OCI-M2 (cell line): ENCODE results near the gene RBFA.
"Not testable (repeated sequence)": the region's sequence is repeated elsewhere in the genome, so short reads cannot be mapped to it uniquely, and the experiment has no call there.

Experiments
- DNase-seq: peaks from one replicate; lab custom pipeline; 2025; ENCODE audit not compliant: unreplicated experiment; lab: John Stamatoyannopoulos, UW

RBFA gene, protein sequence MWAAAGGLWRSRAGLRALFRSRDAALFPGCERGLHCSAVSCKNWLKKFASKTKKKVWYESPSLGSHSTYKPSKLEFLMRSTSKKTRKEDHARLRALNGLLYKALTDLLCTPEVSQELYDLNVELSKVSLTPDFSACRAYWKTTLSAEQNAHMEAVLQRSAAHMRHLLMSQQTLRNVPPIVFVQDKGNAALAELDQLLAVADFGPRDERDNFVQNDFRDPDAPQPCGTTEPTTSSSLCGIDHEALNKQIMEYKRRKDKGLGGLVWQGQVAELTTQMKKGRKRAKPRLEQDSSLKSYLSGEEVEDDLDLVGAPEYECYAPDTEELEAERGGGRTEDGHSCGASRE

DNA sequence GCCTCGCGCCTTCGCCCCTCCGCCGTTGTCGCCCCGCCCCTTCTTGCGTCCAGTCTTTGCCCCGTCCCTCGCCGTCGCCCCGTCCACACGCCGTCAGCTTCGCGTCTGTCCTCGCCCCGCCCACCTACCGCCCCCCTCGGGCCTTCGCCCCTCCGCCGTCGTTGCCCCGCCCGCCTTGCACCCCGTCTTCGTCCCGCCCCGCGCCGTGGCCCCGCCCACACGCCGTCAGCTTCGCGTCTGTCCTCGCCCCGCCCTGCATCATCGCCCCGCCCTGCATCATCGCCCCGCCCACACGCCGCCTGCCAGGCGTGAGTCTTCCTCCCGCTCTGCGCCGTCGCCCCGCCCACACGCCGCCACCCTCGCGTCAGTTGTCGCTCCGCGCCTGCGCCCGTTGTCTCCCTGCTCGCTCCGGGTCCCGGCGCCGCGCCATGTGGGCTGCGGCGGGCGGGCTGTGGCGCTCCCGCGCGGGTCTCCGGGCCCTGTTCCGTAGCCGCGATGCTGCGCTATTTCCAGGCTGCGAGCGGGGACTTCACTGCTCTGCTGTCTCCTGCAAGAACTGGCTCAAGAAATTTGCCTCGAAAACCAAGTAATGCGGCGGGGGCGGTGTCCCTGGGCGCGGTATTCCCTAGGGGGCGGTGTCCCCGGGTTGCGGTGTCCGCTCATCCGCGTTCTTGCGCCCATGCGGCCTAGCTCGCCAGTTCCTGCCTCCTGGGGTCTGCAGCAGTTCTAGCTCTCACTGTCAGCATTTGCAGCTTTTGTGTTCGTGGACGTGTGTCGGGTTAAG is at the start of gene RBFA:
RBFA (plus strand) TSS at position 367 of the 784 bp plus-strand sequence; CDS start at position 429, 62 bp downstream.
- DNase-seq, result peak; percentile 50

- no peak for DNase-seq
Observed at GRCh38 chr18:79985172-79985571, 49.1 kb upstream of the RBFA start.

- DNase-seq, result no peak
Observed at GRCh38 chr18:79986726-79987125, 47.5 kb upstream of the RBFA start.

DNA sequence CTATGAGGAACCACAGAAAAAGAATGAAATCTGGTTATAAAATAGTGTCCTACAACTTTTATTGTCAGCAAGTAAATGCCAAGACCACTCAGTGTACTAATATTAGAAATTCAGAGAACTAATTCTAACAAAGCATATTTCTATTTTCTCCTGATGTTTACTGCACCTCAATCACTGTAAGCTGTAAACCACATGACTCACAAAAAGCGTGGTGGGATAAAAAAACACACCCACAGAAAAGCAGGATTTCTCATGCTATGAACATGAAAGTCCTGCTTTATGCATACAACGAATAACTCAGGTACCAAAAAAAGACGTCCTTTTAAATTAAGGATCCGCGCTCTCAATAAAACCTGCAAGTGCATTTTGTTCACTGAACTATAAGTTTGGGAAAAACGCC is 46.7 kb upstream of the RBFA start:
- DNase-seq, result no peak

GRCh38 chr18:79988071-79988450 is 46.2 kb upstream of the RBFA start:
- peak; percentile 17 for DNase-seq

- no peak for DNase-seq
Observed at GRCh38 chr18:79988451-79989194, 45.6 kb upstream of the RBFA start, which contains the start of gene TXNL4A. TSS of gene TXNL4A (minus strand) at chr18:79988563. CDS start at chr18:79988392, 171 bp downstream.

DNA sequence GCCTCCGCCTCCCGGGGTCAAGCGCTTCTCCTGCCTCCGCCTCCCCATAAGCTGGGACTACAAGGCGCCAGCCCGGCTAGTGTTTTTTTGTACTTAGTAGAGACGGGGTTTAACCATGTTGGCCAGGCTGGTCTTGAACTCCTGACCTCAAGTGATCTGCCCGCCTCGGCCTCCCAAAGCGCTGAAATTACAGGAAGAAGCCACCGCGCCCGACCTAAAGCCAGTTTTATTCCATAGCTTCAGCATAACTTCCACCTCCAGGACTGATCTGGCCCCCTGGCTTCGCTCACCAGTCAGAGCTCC is 45.1 kb upstream of the RBFA start:
- DNase-seq, result no peak

- DNase-seq, result no peak
Observed at GRCh38 chr18:79991494-79991893, 42.7 kb upstream of the RBFA start.

DNA sequence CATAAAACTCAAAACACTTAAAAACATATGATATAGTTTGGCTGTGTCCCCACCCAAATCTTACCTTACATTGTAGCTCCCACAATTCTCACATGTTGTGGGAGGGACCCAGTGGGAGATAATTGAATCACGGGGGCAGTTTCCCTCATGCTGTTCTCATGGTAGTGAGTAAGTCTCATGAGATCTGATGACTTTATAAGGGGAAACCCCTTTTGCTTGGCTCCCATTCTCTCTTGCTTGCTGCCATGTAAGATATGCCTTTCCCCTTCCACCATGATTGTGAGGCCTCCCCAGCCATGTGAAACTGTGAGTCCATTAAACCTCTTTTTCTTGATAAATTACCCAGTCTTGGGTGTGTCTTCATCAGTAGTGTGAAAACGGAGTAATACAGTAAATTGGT is 34.5 kb upstream of the RBFA start:
- not testable (repeated sequence) for DNase-seq

DNA sequence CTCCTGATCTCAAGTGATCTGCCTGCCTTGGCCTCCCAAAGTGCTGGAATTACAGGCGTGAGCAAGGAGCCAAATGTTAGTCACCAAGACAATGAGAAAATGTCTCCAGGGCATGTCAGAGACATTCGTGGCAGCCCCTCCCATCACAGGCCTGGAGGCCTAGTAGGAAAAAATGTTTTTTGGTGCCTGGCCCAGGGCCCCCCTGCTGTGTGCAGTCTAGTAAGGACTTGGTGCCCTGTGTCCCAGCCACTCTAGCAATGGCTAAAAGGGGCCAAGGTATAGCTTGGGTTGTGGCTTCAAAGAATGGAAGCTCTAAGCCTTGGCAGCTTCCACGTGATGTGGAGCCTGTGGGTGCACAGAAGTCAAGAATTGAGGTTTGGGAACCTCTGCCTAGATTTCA is 33.4 kb upstream of the RBFA start:
- DNase-seq, result no peak

DNA sequence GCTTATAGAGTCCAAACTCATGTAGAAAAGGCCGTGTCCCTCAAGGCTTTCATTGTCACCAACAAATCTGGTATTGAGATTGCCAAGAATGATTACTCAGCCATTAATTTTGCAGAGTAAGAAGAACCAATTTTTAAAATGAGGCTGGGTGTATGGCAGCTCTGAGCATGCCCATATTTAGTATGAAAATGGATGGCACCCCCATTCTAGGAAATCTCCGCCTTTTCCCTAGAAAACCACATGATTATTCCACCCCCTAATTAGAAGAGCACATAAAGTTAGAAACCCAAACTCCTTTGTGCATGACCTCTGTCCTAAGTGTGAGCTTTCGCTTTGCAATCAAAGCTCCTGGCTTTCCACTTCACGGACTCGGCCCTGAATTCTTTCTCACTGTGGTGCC is 31.8 kb upstream of the RBFA start:
- no peak for DNase-seq

- DNase-seq, result no peak
Observed at GRCh38 chr18:80004600-80005342, 29.5 kb upstream of the RBFA start.

GRCh38 chr18:80006724-80007123 is 27.5 kb upstream of the RBFA start:
- no peak for DNase-seq

DNA sequence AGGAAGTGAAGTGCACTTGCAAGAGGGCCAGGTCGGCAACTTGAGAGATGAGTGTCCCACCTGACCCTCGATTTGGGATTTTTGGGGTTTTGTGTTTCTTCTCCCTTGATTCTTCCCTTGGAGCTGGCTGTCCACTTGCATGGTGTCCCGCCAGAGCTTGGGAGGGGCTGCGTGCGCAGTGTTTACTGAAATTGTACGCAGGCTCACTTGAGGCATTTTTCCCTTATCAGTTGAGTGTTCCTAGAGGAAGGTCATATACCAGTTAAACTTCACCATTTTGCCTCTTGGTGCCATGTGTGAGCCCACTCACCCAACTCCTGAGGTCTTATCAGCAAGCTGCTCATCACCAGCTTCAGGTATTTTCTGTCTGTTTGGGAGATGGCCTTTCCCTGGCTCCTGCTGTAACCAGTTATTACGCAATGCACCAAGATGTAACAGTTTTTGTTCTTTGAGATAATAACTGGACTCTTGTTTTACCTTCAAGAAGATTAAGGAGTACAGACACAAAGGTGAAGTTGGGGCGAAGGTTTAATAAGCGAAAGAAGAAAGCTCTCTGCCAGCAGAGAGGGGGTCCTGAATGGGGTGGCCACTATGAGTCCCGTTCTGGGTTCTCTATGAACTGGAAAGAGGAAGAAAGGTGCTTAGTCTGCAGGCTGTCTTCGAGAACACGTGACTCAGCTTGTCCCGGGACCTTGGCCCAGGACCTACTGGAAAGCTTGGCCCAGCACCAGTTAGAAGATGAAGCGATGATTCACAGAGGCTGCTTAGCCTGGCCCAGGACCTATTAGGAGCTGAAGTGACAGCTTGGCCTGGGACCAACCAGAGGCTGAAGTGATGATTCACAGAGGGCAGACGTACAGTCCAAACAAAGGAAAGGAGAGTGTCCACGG is 24.3 kb upstream of the RBFA start:
- DNase-seq, result no peak

DNA sequence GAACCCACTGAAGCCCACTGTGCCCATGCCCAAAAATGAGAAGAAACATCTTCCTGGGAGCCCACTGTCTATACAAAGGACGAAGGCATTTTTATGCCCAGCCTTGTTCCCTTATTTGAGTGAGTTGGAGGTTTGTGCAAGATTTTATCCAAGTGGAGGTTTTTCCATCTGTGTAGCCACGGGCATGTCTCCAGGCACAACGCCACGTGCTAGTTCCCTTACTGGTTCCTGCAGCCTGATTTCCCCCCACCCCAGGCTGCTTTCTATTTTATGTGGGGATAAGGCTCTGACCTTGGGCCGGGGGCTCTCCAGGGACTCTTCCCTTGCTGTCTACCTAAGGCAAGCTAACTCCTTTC is 23.7 kb upstream of the RBFA start:
- DNase-seq, result no peak

DNA sequence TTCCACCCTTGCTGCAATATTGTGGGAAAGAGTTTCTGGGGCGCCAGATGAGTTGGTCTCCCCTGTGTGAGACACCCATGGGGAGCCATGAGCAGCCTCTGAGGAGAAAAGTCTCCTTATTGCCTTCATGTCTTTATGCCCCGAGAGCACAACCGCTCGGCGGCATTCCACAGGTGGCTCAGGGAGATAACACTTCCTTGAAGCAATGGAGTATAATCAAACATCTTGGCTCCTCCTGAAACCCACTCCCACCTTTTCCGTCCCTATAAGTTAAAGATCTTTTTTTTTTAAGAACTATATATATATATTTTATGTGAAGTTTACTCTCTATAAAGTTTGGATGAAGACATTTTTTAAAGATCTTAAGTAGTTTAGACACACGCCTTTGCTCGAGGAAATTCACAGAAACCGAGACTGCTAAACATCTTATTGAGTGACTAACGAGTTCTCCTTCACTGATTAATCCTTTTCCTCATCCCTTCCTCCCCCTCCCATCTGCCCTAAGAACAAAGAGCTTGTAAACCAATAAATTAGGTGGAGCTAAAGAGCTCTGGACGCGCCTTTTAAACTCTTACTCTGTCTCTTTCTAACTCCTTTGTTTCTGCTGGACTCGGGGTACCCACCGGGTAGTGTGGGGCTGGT is 22.6 kb upstream of the RBFA start:
- not testable (repeated sequence) for DNase-seq

GRCh38 chr18:80012714-80013113 is 21.5 kb upstream of the RBFA start:
- no peak for DNase-seq

- DNase-seq, result no peak
Observed at GRCh38 chr18:80022613-80023012, 11.6 kb upstream of the RBFA start.

GRCh38 chr18:80023173-80023572 is 11.1 kb upstream of the RBFA start:
- DNase-seq, result no peak

DNA sequence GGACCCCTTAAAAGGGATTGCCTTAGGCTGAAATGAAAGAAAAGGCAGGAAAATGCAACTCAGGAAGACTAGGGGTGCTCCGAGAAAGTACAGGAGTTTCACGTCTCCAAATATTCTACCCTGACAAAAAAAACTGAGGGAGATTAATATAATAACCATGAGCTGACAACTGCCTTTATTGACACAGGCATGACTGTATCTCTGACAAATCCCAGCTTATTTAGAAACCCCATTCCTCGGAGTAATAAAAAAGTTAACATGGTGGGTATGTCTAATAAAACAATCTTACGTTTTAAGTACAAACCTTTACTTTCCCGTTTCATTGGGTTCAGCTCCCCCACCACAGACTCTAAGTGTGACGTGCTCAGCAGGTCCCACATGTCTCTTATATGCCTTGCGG is 7.9 kb upstream of the RBFA start:
- DNase-seq, result no peak
